Measurements from ENCODE around the gene TTC38. TPM values are rescaled to one million over a fixed set of nuclear protein-coding genes. Genes with fewer than 3 reads are reported as not detected.

The TTC38 gene
- total and polyA plus RNA-seq, 12 donors: 24.0 to 111 (median 39.7) TPM

DNA sequence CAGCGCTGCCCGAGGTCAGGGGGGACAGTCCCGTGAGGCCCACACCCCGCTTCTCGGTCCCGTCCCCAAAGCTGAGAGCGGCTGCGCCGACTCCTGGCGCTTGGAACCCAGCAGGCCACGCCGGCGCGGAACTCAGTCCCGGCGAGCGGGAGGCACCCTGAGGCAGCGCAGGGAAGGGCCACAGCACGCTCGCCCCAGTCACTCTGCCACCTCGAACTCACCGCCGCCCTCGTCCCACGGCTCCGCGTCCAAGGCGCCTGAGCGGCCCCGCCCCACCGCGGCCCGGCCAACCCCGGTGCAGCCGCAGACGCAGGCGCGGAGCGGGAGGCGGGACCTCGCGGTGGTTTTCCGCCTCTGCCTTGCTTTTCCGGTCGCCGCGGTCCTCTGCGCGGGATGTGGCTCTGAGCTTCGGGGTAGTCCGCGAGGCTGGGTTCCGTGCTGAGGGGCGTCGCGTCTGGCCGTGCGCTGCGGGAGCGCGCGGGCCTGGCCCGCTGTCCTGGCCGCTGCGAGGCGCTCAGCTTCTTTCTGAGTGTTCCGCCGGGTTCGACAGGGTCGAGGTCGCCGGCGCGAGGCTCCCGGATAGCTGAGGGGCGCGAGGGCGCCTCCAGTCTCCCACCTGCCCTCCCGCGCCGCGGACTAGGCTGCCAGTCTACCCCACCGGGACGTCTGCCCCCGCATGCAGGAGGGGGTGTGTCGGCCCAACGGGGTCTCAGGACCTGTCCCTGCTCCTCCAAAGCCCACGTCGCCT lies 17.6 kb upstream of the TTC38 start, which contains the start of gene CDPF1:
Gene CDPF1 (minus strand): TSS at position 259 of the 748 bp plus-strand sequence. CDS start 2,009 bp downstream, outside the sequence.
- Histone ChIP-seq H3K27me3 (no peaks in the 10 kb centered on the region), H3K4me3 (peak within 1 kb of the TSS in 3 of 4 donors; percentile 69 to 83 (median 71)), H3K9me3 (replicated peaks in 1 of 3) (no peaks in the 10 kb centered on the region), H3K27ac (peak within 1 kb of the TSS; percentile 54 to 91 (median 83)), H3K36me3 (replicated peaks in 1 of 2) (no peaks in the 10 kb centered on the region), H3K4me1 (replicated peaks in 1 of 2) (peaks cover 7 to 38% of the 10 kb centered on the region in 2 donors)
- peak in 1 of 2 donors; percentile 91 for TF ChIP-seq POLR2A (IDR thresholded peaks at IDR 0.05)
- TF ChIP-seq, protein P1, sequence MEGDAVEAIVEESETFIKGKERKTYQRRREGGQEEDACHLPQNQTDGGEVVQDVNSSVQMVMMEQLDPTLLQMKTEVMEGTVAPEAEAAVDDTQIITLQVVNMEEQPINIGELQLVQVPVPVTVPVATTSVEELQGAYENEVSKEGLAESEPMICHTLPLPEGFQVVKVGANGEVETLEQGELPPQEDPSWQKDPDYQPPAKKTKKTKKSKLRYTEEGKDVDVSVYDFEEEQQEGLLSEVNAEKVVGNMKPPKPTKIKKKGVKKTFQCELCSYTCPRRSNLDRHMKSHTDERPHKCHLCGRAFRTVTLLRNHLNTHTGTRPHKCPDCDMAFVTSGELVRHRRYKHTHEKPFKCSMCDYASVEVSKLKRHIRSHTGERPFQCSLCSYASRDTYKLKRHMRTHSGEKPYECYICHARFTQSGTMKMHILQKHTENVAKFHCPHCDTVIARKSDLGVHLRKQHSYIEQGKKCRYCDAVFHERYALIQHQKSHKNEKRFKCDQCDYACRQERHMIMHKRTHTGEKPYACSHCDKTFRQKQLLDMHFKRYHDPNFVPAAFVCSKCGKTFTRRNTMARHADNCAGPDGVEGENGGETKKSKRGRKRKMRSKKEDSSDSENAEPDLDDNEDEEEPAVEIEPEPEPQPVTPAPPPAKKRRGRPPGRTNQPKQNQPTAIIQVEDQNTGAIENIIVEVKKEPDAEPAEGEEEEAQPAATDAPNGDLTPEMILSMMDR (IDR thresholded peaks at IDR 0.05): peak in 1 of 6 experiments; percentile 27
- DNase-seq: peak; percentile 87 to 94 (median 91)
- 0% methylated on average over 3 to 89 of the region's 89 CpGs; no CpG with 5 or more reads in 1 of the 4 donors for WGBS, 4 donors
- intact Hi-C loops (cut with DNase I): loop anchor here in 1 of 2 donors (10.0 kb wide), 1 partner anchor 125 kb away; no protein-coding TSS in a partner anchor

DNA sequence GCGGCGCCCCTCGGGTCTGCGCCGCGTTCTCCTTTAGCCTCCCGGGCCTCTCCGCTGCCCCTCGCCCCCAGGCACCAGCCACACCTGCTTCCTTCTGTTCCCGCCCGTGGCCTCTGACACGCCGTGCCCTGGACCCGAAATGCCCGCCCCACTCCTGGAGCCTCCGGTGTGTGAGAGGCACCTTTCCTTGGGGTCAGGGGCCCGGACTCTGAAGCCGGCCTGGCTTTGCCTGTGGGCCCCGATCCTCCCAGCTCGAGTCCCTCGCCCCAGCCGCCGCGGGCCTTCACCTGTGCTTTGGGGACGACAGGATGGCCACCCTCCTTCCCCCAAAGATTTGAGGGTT lies 17.1 kb upstream of the TTC38 start:
- no peak for DNase-seq
- peak overlapping the region in 2 of 4 donors; percentile 69 to 83 for H3K4me3 ChIP-seq
- peak overlapping the region in 3 of 5 donors; percentile 83 to 91 (median 85) for H3K27ac ChIP-seq
- H3K27me3 ChIP-seq: no peaks in the 10 kb centered on the region
- intact Hi-C loops (cut with DNase I): loop anchor here in 1 of 2 donors (10.0 kb wide), 1 partner anchor 126 kb away; no protein-coding TSS in a partner anchor
- no peaks in the 10 kb centered on the region for H3K9me3 ChIP-seq (replicated peaks in 1 of 3)
- peaks cover 7 to 32% of the 10 kb centered on the region in 2 donors for H3K4me1 ChIP-seq (replicated peaks in 1 of 2)
- TF ChIP-seq, protein P1 (IDR thresholded peaks at IDR 0.05): no peak
- no peak for TF ChIP-seq POLR2A (IDR thresholded peaks at IDR 0.05)
- WGBS, 4 donors: 0 to 18% (median 13%) methylated on average over 2 to 25 of the region's 25 CpGs; no CpG with 5 or more reads in 1 of the 4 donors
- no peaks in the 10 kb centered on the region for H3K36me3 ChIP-seq (replicated peaks in 1 of 2)

DNA sequence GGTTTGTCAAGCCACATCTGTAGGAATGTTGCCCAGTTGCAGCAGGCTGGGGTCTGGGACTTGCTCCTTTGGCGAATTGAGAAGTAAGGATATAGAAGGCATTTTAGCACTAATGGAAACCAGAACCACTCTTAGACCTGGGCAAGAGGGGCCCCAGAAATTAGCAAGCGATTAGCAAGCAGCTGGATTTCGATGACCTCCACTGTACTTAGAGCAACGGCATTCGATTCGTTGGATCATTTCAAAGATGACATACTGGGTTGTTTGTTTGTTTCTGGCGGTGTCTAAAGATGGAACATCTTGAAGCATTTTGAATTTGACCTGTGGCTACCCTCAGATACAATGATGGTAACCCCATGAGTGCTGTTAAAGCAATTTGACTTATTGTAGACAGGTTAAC lies 16.5 kb upstream of the TTC38 start:
- Histone ChIP-seq H3K27ac (no peak overlapping the region), H3K27me3 (no peaks in the 10 kb centered on the region), H3K4me3 (peak overlapping the region in 1 of 4 donors; percentile 83), H3K9me3 (replicated peaks in 1 of 3) (no peaks in the 10 kb centered on the region), H3K36me3 (replicated peaks in 1 of 2) (no peaks in the 10 kb centered on the region), H3K4me1 (replicated peaks in 1 of 2) (peaks cover 7 to 31% of the 10 kb centered on the region in 2 donors)
- TF ChIP-seq, protein P1 (IDR thresholded peaks at IDR 0.05): no peak
- no peak for TF ChIP-seq POLR2A (IDR thresholded peaks at IDR 0.05)
- 75 to 94% (median 86%) methylated on average over 7 of the region's 7 CpGs for WGBS, 4 donors
- intact Hi-C loops (cut with DNase I): loop anchor here in 1 of 2 donors (10.0 kb wide), 1 partner anchor 126 kb away; no protein-coding TSS in a partner anchor
- no peak for DNase-seq

DNA sequence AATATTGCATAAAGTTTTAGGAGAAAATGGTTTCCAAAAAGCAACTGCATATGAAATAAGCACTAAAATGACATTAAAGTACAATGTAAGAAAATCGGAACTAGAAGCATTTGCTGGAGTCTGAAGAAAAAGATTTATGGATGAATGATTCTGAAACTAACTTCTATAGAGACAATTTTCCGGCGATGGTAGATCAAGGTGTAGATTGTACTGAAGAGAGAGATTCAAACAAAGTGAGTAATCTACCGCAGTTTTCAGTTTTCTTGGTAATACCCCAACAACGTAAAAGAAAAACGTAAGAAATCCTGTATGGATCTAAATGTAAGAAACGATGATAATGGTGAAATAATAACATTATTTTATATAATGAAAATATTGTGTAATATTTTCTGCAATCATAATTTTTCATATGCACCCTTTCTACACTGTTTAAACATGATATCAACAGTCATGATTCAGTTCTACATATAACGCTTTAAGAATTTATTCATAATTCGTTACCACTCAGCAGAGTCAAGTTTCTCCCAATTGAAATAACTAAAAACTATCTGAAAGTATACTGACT lies 15.9 kb upstream of the TTC38 start:
- Histone ChIP-seq H3K36me3 (replicated peaks in 1 of 2) (no peaks in the 10 kb centered on the region), H3K4me3 (no peak overlapping the region), H3K27me3 (no peaks in the 10 kb centered on the region), H3K27ac (no peak overlapping the region), H3K9me3 (replicated peaks in 1 of 3) (no peaks in the 10 kb centered on the region), H3K4me1 (replicated peaks in 1 of 2) (peaks cover 7 to 31% of the 10 kb centered on the region in 2 donors)
- TF ChIP-seq, protein P1 (IDR thresholded peaks at IDR 0.05): no peak
- TF ChIP-seq POLR2A (IDR thresholded peaks at IDR 0.05): no peak
- WGBS, 4 donors: 91 to 95% (median 94%) methylated on average over 9 of the region's 9 CpGs
- DNase-seq: no peak
- intact Hi-C loops (cut with DNase I): loop anchor here in 1 of 2 donors (10.0 kb wide), 1 partner anchor 127 kb away; no protein-coding TSS in a partner anchor
